Activated B cell treated with CpG ODN at 0.5 μM for 24 hours (primary cell): Measurements from ENCODE around the gene WDR7. TPM values are rescaled to one million over a fixed set of nuclear protein-coding genes. Genes with fewer than 3 reads are reported as not detected.

ENCODE experiments used
- ATAC-seq: fragments of 200-7000 bp; cut with Tn5 transposase; one replicate; pipeline ENCODE4 v1.10.0; 2021; ENCODE audit warnings: low read depth, mild to moderate bottlenecking, moderate library complexity
- CTCF ChIA-PET: fragments of 350-600 bp; sonication (Branson Sonifier 250); formaldehyde crosslinking; loops from one replicate; lab custom pipeline; 2021; ENCODE audit warnings: antibody characterized with exemption; lab: Charles Lee
- POLR2A ChIA-PET: fragments of 350-600 bp; sonication (Branson Sonifier 250); formaldehyde crosslinking; loops from one replicate; lab custom pipeline; 2021; ENCODE audit warnings: antibody characterized with exemption; lab: Charles Lee
- DNase-seq: peaks from one replicate; pipeline ENCODE4 v3.0.0; 2022
- H3K27ac Mint-ChIP-seq: one replicate; pipeline ENCODE4 v1.8.0; 2020; ENCODE audit warnings: mixed read lengths
- H3K27me3 Mint-ChIP-seq: one replicate; pipeline ENCODE4 v1.8.0; 2021; ENCODE audit warnings: mixed read lengths
- H3K36me3 Mint-ChIP-seq: one replicate; pipeline ENCODE4 v1.8.0; 2021; ENCODE audit warnings: low read depth, mixed read lengths
- H3K4me1 Mint-ChIP-seq: one replicate; pipeline ENCODE4 v1.8.0; 2021; ENCODE audit warnings: mixed read lengths
- H3K4me3 Mint-ChIP-seq: one replicate; pipeline ENCODE4 v1.8.0; 2020; ENCODE audit warnings: mild to moderate bottlenecking, mixed read lengths
- H3K9me3 Mint-ChIP-seq: one replicate; pipeline ENCODE4 v1.8.0; 2020; ENCODE audit warnings: mixed read lengths
- CTCF ChIP-seq: fragments of 200-600 bp; IDR thresholded peaks from one replicate; pipeline ENCODE4 v1.8.0; 2022; ENCODE audit warnings: antibody characterized with exemption, mild to moderate bottlenecking
- intact Hi-C: fragments of 100-400 bp; cut with micrococcal nuclease; formaldehyde crosslinking; loops from one replicate; pipeline ENCODE4 v1.15.1; 2024
- total RNA-seq: library from RNA; stranded (reverse); gene quantifications from 2 replicates; pipeline ENCODE4 v1.2.3, GENCODE V29; 2022

Gene WDR7
- total RNA-seq = 26.0 and 33.4 TPM in 2 replicates

DNA sequence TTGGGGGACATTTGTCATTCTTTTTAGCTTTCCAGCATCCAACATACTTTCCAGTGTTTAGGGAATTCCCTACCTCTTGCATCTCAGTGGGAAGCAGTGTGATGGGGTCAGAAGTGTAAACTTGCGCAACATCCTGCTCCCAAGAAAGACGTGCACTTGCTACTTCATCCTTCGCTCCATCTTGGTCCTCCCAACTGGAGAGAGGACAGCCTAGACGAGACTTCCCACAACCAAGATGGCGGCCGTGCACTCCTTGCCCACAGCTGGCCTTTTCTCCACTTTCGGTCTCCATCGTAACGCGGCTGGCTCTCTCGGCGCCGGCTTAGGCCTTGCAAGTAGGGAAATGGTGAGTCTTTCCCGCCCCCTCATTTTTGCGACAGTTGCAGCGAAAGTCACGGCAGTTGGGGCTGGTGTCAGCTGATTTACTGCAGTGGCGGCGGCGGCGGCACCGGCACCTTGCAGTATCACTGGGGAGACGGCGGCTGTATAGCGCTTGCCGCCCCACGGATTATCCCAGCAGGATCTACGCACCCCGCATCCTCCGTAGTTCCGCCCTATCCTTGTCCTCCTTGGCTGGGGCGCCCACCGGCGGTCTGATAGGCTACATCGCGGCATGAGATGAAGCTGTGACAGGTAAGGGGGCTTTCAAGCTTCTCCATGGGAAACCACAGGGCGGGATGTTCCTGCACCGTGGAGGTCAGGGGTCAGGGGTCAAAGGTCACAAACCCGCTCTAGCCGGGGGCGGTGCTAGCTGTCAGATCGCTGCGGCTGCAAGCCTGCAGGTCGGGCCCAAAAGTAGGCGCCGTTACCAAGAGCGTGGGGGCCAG lies at the start of gene WDR7:
TSS of gene WDR7 (plus strand) at position 416 of the 827 bp plus-strand sequence. CDS start 21,157 bp downstream, outside the sequence.
- Mint-ChIP-seq H3K4me3 (peak within 1 kb of the TSS; percentile 92), H3K9me3 (no peaks in the 10 kb centered on the region), H3K4me1 (peaks cover 36% of the 10 kb centered on the region), H3K36me3 (peaks cover 11% of the 10 kb centered on the region), H3K27ac (peak within 1 kb of the TSS; percentile 92), H3K27me3 (no peaks in the 10 kb centered on the region)
- intact Hi-C loops = loop anchor here (1.0 to 10.0 kb wide), 6 partner anchors 13 to 1394 kb away; partner anchors contain the start of genes NARS1, NEDD4L, TCF4 and TXNL1
- ATAC-seq (peak; percentile 93), DNase-seq (peak; percentile 81)
- CTCF ChIA-PET = interaction anchor here (1.0 to 1.1 kb wide), 2 partner anchors 14 to 19 kb away, joined by 3 read pairs; no protein-coding TSS in a partner anchor
- POLR2A ChIA-PET = interaction anchor here (0.6 to 4.3 kb wide), 6 partner anchors 11 to 1330 kb away, joined by 4 to 56 read pairs (median 6); partner anchors contain the start of genes NARS1 and TXNL1
- no peak for TF ChIP-seq CTCF

DNA sequence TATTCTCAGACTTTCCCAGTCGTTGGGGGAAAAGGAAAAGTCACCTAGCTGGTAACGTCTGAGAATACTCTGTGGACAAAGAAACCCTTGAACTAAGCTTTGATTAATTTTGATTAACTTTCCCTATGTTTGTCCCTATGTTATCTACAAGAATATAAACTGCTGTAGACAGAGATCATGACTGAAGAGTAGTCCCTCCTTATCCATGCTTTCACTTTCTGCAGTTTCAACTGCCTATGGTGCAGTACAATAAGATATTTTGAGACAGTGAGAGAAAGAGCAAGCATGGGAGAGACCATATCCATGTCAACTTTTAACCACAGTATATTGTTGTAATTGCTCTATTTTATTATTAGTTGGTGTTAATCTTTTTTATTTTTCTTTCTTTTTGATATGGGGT lies 44.5 kb upstream of the WDR7 start:
- TF ChIP-seq CTCF = no peak
- no peaks in the 10 kb centered on the region for H3K27me3 Mint-ChIP-seq
- no peaks in the 10 kb centered on the region for H3K9me3 Mint-ChIP-seq
- no peaks in the 10 kb centered on the region for H3K4me1 Mint-ChIP-seq
- H3K36me3 Mint-ChIP-seq = peaks cover 72% of the 10 kb centered on the region
- H3K27ac Mint-ChIP-seq = no peak overlapping the region
- intact Hi-C loops = no loop called here
- ChIA-PET CTCF (no interaction called here), POLR2A (no interaction called here)
- DNase-seq (no peak), ATAC-seq (no peak)
- no peak overlapping the region for H3K4me3 Mint-ChIP-seq

DNA sequence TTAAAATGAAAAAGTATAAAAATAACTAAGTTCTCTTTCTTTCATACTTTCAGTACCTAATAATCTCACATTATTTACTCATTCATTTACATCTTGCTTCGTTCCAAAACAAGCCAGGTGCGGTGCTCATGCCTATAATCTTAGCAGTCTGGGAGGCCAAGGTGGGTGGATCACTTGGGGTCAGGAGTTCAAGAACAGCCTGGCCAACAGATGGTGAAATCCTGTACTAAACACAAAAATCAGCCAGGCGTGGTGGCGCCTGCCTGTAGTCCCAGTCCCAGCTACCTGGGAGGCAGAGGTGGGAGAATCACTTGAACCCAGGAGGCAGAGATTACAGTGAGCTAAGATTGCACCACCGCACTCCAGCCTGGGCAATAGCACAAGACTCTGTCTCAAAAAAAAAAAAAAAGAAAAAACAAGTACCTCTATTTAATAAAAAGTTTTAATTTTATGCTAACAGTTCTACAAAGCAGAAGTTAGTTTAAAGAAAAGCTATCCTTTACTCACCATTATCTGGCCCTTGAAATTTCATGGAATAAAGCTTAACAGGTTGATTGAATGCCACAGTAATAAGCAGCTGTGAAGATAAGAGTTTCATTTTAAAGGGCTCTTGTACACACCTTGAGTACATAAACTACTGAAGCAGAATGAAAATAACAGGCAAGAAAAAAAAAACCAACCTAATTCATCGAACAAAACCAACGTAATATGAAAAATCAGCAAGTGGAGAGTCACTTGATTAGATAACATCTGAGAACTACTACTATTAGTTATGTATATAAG lies 35.2 kb upstream of the WDR7 start:
- DNase-seq (no peak), ATAC-seq (no peak)
- Mint-ChIP-seq H3K36me3 (peaks cover 70% of the 10 kb centered on the region), H3K27ac (no peak overlapping the region), H3K4me1 (no peaks in the 10 kb centered on the region), H3K9me3 (no peaks in the 10 kb centered on the region), H3K4me3 (no peak overlapping the region), H3K27me3 (no peaks in the 10 kb centered on the region)
- intact Hi-C loops = no loop called here
- no peak for TF ChIP-seq CTCF
- ChIA-PET POLR2A (interaction anchor here (0.7 kb wide), 1 partner anchor 35 kb away, joined by 4 read pairs; the partner anchor contains the start of gene WDR7), CTCF (no interaction called here)

DNA sequence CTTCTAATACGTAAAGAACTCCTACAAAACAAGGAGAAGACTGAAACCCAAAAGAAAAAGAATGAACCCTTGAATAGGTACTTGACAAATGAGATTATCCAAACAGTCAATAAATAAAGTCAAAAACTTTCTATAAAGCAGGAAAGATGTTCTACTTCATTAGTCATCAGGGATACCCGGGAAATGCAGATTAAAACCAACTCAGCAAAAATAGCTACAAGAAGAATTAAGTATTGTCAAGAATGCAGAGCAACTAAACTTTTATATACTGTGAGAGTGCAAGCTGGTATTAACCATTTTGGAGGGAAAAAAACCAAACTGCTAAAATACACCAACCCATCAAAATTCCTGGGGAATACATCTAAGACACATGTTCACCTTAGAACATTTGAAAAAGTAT lies 23.2 kb upstream of the WDR7 start:
- H3K27me3 Mint-ChIP-seq = no peaks in the 10 kb centered on the region
- intact Hi-C loops = no loop called here
- DNase-seq (no peak), ATAC-seq (no peak)
- H3K27ac Mint-ChIP-seq = no peak overlapping the region
- peaks cover 15% of the 10 kb centered on the region for H3K4me1 Mint-ChIP-seq
- peaks cover 51% of the 10 kb centered on the region for H3K36me3 Mint-ChIP-seq
- H3K4me3 Mint-ChIP-seq = no peak overlapping the region
- CTCF ChIA-PET = no interaction called here
- no peaks in the 10 kb centered on the region for H3K9me3 Mint-ChIP-seq
- TF ChIP-seq CTCF = no peak
- POLR2A ChIA-PET = interaction anchor here (0.6 kb wide), 1 partner anchor 12 kb away, joined by 3 read pairs; no protein-coding TSS in a partner anchor
